Islet of Langerhans (tissue), 1 donor: ENCODE measurements around the gene CHMP1A.
"Not testable (repeated sequence)": the region's sequence is repeated elsewhere in the genome, so short reads cannot be mapped to it uniquely, and the experiment has no call there.

Experiments used
- FAIRE-seq: peaks from one replicate; lab custom pipeline; 2011; peaks lifted over from hg19 to GRCh38; lab: Jason Lieb, UNC

CHMP1A gene

DNA sequence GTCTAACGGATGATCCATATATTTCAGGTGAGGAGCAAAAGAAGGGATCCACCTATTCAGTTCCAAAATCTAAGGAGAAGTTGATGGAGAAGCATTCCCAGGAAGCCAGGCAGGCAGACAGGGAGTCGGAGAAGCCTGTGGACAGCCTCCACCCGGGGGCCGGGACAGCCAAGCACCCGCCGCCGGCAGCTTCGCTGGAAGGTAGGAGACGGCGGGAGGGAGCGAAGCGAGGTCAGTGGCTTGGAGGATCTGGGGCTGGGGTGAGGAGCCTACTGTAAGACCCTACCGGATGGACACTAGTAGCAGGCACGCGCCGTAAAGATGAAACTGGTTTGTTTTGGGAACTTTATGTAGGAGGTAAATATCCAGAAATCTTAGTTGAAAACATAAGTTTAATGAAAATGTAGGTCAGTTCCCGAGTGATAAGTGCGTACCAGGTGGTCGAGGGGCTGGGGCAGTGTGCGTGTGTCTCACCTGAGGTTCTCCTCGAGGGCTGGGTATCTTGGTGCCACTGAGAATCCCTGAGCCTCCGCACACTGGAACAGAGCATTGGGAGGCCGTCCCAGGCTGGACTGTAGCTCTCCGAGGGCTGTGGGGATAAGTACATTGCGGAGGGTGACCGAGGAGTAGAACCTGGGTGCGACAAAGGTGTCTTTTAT lies 842 bp upstream of the CHMP1A start:
- no peak for FAIRE-seq

DNA sequence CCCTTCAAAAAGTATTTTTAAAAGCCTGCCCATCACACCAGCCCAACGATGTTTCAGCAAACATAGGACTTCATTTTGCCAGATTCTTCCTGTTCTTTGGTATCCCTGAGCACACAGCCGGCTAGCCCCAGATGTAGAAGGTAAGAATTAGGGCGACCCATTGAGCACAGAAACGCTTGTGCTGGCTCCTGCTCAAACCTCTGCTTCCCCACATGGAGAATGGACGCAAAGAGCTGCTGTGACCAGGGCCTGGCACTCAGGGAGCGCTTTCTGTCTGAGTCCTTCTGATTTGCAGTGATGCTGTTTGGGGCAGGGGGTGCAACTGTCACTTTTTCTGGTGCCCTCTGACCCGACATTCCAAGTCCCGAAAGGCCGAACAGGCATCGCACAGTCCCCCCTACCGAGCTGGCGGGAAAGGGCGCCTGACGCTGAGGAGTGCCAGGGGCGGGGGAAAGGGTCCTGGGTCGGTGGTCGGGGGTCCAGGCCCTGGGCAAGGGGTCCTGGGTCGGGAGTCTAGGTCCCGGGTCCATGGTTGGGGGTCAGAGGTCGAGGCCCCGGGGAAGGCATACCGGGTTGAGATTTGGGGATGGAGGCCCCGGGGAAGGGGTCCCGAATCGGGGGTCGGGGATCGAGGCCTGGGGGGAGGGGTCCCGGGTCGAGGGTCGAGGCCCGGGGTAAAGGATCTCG lies 930 bp downstream of the CHMP1A start:
- no peak for FAIRE-seq

DNA sequence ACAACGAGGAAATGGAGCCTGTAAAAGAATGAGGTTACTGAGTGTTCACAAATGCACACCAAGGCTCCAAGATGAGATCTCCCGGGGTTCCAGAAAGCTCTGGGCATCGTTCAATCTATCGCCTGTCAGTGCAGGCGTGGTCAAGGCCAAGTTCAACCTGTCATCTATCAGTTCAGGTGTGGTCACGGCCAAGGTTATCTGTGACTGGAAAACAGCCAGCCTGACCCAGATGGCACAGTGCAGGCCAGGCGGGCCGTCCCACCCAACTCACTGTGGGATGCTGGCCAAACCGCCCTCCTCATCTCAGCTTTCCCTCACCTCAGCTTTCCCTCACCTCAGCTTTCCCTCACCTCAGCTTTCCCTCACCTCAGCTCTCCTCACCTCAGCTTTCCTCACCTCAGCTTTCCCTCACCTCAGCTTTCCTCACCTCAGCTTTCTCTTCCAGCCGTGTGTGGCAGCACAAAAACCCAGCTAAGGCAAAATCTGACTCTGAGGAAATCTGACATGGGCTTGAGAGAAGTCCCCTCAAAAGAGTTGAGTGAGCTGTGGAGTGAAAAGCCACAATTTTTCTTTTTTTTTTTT lies 2.4 kb downstream of the CHMP1A start:
- FAIRE-seq = no peak

DNA sequence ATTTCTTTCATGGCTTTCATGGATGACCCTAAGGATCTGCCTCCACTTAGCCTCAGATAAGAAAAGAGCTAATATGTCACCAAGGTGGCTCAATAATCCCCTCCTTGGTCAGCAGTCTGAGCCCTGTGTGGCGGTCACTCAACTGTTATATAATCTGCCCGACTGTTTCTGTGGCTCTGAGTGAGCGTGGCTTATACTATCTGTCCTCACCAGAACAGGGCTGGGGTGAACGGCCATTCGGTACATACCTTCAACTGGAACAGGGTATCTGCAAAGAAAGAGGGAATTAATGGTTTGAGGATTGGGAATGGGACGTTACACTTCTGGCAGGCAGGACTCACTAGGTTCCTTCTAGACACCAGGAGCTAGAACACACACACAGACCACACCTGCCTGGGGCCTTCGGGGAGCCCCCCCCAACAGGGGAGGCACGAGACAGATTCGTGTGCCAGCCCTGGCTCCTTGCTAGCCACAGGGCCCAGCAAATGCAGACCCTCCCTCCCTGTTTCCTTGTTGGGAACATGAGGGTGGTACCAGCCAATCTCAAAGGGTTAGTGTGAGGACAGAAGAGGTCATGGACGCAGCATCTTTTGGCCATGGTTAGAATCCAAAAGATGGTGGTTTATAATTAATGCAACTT lies 3.7 kb downstream of the CHMP1A start:
- no peak for FAIRE-seq

DNA sequence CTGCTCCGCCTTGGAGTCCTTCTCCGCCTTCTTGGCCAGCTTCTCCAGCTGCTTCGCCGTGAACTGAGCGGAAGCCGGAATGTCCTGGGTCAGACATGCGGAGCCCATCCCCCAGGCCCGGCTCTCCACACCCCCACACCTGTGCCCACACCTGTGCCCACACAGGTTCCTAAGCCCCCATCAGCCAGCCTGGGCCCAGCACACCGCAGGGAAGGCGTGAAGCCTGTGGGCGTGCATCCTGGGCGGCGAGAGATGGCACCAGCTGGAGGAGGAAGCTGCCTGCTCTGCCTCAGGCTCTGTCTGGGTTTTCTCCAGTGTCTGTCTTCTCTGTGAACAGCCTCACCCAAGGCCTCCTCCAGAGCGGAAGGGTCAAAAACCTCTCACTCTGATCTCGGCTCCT lies 5.9 kb downstream of the CHMP1A start:
- FAIRE-seq = no peak

DNA sequence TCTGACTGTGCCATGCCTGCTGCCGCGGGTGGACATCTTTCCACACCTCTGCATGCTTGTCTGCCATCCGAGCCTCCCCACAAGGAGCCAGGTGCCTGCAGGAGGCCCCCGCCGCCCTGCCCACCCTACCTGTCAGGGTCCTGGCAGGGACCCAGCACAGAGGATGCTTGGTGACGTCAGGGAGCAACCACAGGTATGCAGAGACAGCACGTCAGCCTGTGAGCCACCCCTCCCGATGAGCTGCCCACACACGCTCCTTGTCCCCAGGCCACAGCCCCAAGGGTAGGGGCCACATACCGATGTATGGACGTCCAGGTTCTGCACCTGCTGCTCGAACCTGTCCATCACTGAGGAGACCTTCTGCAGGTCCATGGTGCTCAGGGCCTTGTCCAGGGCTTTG lies 10.6 kb downstream of the CHMP1A start:
- FAIRE-seq = no peak

DNA sequence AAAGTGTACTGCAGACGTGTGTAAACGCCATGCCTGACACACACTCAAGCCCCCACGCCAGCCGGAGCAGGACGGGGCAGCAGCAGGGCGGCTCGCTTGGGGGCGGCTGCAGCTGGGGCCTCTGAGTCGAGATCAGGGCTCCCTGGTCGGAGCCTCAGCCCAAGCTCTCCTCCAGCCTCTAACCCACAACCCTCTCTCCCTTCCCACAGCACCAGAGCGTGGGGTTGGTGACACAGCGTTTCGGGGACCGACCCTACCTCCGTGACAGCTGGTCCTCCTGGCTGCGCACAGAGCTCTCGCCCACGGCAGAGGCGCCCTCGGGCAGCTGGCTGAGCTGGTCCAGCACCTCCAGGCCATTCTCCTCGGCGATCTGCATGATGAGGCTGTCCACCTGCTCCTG lies 11.2 kb downstream of the CHMP1A start:
- FAIRE-seq = no peak

DNA sequence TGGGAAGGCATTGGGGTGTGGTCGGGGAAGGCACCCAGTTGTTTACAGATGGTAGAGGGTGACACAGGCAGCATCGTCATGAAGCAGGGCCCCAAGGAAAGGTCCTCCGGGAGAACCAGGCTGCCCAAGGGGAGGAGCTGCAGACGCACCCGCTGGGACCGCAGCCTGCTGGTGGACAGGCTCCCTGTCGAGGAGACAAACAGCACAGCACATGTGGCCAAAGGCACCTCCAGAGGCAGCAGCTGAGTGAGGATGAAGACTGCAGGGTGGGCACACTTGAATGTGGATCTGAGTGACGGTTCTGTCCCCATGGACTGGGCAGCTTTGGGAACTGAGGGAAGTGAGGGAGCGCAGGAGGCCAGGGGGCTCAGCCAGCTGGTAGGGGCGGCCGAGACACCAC lies 12.4 kb downstream of the CHMP1A start:
- FAIRE-seq = no peak

DNA sequence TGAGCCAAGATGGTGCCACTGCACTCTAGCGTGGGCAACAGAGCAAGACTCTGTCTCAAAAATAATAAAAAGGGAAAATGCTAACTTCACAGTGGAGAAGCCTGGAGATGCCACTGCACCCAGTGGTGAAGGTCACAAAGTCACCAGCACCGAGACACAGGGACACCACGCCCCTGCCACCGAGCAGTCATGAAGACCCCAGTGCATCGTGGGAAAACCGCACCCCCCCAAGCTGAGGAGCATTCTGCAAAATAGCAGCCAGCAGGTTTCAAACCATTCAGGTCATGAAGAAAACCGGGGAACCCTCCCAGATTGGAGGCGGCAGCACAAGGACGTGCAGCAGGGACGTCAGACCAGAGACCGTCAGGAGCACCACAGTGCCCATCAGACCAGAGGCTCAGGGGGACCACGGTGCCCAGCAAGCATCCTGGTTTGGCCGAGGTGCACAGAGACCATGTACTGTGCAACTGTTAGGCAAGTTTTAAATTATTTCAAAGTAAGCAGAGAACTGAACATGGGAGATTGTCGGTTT lies 13.7 kb downstream of the CHMP1A start:
- no peak for FAIRE-seq

DNA sequence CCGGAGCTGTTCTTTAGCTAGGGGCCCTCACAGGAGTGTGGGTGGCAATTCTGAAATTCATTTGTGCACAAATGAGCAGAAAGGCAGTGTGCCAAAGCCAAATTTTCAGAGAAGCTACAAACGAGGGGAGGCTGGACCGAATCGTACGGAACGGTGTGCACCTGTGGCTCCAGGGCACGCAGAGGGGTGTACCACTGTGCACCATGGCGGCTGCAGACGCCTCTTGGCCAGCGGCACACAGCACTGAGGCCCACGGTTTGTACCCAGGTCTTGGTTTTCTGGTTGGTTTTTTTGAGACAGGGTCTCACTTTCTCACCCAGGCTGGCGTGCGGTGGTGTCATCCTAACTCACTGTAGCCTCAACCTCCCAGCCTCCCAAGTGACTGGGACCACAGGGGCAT lies 14.9 kb downstream of the CHMP1A start:
- FAIRE-seq = no peak

DNA sequence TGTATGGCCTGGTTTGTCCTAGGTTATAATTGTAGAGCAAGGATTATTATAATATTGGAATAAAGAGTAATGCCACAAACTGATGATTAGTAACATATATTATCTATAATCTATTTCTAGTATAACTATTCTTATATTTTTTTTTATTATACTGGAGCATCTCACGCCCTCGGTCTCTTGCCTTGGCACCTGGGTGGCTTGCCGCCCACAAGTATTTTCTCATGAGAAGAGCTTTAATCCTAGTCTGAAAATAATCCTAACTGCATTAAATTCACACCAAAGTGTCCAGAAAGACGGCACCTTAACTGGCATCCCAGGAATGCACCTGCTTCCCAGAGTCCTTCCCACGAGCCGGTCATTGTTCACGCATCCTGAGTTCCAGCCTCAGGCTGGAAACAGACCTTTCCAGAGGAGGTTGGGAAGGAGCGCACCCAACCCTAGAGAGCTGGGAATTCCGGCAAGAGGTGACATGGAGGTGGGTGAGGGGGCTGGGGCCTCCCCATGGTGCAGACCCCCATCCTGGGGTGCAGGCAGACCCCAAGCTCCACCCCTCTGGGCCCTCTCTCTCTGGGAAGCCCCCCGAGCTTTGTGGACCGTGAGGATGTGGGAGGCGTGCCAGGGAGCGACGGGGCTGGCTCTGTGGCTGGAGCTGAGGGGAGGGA lies 15.9 kb downstream of the CHMP1A start:
- no peak for FAIRE-seq

DNA sequence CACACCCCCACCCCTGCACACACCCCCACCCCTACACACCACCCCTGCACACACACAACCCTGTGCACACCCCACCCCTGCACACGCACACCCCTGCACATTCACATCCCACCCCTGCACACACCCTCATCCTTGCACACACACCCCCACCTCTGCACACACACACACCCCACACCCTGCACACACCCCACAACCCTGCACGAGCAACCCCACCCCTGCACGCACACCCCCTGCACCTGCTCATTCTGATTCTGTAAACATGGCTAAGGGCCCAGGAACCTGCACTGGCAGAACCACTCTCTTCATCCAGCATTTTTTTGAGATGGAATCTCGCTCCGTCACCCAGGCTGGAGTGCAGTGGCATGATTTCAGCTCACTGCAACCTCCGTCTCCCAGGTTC lies 18.1 kb downstream of the CHMP1A start:
- FAIRE-seq = no peak

DNA sequence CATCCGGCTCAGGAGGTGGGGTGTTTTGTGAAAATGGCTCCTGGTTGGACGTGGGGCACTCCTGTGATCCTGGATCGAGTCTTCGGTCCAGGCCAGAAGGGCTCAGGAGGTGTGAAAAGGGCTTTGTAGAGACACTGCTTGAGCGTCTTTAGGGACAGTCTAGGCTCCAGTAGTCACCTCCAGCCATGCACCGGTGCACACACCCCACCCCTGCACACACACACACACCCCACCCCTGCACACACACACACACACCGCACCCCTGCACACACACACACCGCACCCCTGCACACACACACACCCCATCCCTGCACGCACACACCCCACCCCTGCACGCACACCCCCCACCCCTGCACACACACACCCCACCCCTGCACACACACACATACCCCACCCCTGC lies 19.1 kb downstream of the CHMP1A start:
- FAIRE-seq = no peak

DNA sequence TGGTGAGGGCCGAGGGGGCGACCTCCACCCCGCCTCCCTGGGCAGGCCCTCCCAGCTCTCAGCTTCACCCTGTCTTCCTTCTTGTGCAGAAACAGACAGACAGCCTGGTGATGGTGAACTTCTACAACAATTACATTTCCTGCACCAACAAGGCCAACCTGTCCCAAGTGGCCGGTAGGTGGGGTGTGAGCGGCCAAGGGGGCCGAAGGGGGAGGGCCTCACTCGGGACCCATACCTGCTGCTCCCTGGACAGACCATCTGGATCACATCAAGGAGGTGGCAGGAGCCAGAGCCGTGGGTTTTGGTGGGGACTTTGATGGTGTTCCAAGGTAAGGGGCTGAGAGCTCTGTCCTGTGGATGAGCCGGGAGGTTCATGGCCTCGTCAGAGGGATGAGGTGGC lies 20.1 kb downstream of the CHMP1A start:
- no peak for FAIRE-seq

DNA sequence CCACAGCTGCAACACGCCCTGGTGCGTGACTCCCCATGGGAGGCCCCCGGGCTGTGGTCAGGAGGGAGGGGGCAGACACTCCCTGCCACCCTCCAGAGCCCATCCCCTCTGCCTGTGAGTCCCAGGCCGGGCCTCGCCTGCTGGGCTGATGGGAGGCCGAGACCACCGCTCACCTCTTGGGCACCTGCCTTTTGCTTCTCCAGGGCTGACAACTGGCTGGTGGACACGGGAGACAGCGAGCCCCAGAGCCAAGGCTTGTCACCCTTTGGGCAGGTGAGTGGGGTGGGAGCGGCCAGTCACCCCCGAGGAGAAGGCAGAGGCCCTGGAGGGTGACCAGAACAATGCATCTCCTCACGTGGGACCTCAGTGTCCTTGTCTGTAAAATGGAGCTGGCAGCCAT lies 20.8 kb downstream of the CHMP1A start:
- no peak for FAIRE-seq

DNA sequence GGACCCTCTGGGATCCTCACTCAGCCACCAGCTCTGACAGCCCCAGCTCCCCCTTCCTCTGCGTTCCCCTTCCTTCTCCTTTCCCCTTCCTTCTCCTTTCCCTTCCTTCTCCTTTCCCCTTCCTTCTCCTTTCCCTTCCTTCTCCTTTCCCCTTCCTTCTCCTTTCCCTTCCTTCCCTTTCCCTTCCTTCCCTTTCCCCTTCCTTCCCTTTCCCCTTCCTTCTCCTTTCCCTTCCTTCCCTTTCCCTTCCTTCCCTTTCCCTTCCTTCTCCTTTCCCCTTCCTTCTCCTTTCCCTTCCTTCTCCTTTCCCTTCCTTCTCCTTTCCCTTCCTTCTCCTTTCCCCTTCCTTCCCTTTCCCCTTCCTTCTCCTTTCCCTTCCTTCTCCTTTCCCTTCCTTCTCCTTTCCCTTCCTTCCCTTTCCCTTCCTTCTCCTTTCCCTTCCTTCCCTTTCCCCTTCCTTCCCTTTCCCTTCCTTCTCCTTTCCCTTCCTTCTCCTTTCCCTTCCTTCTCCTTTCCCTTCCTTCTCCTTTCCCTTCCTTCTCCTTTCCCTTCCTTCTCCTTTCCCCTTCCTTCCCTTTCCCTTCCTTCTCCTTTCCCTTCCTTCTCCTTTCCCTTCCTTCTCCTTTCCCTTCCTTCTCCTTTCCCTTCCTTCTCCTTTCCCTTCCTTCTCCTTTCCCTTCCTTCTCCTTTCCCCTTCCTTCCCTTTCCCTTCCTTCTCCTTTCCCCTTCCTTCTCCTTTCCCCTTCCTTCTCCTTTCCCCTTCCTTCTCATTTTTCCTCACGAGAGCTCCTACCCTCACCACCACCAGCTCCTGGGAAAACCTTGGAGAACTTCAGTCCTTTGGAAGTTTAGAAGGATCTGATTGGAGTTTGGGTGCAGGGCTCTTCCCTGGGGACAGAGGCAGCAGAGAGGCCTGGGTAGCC lies 22.8 kb downstream of the CHMP1A start:
- FAIRE-seq = not testable (repeated sequence)

DNA sequence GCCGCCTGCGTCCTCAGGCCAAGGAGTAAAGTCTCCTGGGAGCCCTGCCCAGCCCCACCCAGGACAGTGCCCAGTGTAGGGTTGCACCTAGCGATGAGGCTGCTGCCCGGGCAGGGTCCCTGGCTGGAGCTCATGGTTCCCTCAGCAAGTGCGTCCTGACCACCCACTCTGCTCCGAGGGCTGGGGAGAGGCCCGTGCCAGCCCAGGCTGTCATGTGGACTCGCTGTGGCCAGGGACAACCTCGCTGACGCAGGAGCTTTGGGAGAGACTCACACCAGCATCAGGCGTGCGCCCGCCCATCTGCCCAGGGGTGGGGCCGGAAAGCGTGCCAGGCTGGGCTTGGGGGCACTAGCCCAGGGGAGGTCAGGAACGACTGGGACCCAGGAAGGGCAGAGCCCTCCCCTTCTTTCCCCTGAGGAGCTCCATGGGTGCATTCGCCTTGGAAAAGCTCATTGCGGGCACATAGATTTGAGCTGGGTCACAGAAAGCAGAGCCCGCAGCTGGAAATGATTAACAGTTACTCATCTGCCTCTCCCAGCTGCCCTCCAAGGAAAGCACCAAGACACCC lies 24.4 kb downstream of the CHMP1A start:
- FAIRE-seq = no peak

DNA sequence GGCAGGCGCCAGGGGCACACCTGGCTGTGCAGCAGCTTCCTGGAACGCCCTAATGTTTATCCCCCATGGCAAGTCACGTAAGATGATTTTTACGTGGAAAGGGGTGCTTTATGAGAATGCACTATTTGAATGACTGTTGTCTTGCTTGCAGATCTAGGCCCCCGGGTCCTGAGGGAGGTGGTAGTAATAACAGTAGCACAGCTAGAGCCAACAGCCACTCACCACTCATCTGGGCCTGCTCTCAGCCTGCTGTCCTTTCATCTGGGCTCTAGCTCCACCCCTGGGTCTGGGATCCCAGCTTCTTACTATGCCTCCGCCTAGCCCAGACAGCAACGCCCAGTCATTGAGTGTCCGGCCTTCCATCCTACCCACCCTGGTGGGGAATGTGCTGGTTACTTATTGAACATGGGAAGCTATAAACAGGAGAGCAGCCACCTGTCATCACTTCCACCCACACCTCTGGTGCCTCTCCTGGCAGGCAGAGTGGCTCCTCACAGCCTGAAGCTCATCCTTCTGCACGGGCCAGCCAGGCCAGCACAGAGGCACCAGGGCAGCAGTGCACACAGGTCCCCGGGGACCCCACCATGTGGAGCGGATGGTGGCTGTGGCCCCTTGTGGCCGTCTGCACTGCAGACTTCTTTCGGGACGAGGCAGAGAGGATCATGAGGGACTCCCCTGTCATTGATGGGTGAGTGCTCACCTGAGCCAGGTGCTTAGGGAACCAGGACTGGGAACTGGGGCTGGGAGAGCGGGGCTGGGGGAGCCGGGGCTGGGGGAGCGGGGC lies 27.5 kb downstream of the CHMP1A start:
- FAIRE-seq = no peak

DNA sequence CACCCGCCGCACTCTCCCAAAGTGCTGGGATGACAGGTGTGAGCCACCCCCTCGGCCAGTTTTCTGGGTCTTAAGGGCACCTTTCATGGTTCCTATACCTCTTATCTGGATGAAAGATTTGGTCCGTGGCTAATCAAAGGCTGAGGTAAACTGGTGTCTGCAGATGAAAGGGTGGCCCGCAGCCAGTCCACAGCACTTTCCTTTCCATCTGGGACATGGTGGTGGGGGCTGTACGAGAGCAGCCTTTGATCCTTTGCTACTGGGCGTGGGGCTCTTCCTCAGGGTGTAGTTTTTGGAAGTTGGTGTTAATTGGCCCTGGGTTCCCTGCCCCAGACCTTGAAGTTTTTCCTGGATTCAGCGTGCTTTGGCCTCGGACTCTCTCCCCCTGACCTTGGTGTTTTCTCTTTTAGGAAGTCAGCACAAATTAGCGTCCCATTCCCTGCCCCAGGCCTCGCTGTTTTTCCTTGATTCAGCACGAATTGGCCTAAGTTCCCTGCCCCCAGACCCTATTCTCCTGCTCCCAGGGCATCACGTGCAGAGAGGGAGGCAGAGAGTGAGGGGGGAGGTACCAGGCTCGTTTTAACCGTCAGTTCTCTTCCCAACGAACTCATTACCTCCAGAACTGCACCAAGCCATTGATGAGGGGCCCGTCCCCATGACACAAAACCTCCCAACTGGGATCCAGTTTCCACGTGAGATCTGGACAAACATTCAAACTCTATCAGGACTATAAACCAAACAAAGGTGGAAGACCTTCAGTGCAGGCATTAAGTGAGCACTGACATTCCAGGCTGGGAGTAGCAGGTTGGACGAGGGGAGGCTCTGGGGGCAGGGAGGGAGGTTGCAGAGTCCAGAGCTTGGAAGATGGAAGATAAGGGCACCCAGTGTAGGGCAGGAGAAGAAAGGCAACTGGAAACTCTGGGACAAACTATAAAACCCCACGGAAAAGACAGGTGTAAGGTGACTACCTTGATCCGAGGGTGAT lies 32.4 kb downstream of the CHMP1A start:
- no peak for FAIRE-seq
